KMS-11 (cell line): Measurements from ENCODE around the gene TGFBI.

Experiments used
- H2AFZ ChIP-seq: fragments of 200-600 bp; sonication (generic); 2 replicates; pipeline ENCODE4 v1.6.1; 2016; ENCODE audit warnings: antibody characterized with exemption, mixed run types, low read depth
- H3K27ac ChIP-seq: fragments of 200-600 bp; sonication (generic); 2 replicates; pipeline ENCODE4 v1.6.1; 2016; ENCODE audit warnings: mild to moderate bottlenecking, mixed run types
- H3K27me3 ChIP-seq: fragments of 200-600 bp; sonication (generic); 2 replicates; pipeline ENCODE4 v1.6.1; 2017; ENCODE audit warnings: mild to moderate bottlenecking, low read depth, mixed run types, moderate library complexity; ENCODE audit not compliant: insufficient read depth
- H3K36me3 ChIP-seq: fragments of 200-600 bp; sonication (generic); 2 replicates; pipeline ENCODE4 v1.6.1; 2017; ENCODE audit warnings: mild to moderate bottlenecking, mixed run types; ENCODE audit not compliant: insufficient read depth
- H3K4me1 ChIP-seq: fragments of 200-600 bp; sonication (generic); 2 replicates; pipeline ENCODE4 v1.6.1; 2016; ENCODE audit warnings: mild to moderate bottlenecking, low read depth, mixed run types; ENCODE audit not compliant: poor library complexity, severe bottlenecking
- H3K4me2 ChIP-seq: fragments of 200-600 bp; sonication (generic); 2 replicates; pipeline ENCODE4 v1.7.0; 2016; ENCODE audit warnings: mild to moderate bottlenecking, mixed run types
- H3K4me3 ChIP-seq: fragments of 200-600 bp; sonication (generic); IDR thresholded peaks from 2 replicates; pipeline ENCODE4 v1.6.1; 2017; ENCODE audit warnings: low read depth, low read length, mixed read lengths; ENCODE audit not compliant: insufficient read depth
- H3K79me2 ChIP-seq: fragments of 200-600 bp; sonication (generic); 2 replicates; pipeline ENCODE4 v1.6.1; 2016; ENCODE audit warnings: low read depth, mixed run types; ENCODE audit not compliant: insufficient read depth
- H3K9ac ChIP-seq: fragments of 200-600 bp; sonication (generic); 2 replicates; pipeline ENCODE4 v1.6.1; 2016; ENCODE audit warnings: mild to moderate bottlenecking, mixed run types
- H4K20me1 ChIP-seq: fragments of 200-600 bp; sonication (generic); 2 replicates; pipeline ENCODE4 v1.6.1; 2016; ENCODE audit warnings: mild to moderate bottlenecking, mixed run types; ENCODE audit not compliant: insufficient read depth
- TF ChIP-seq, protein P1 (sequence below): fragments of 200-600 bp; sonication (generic); conservative IDR thresholded peaks from 2 replicates; pipeline ENCODE4 v1.6.1; 2017; ENCODE audit warnings: low read depth, mild to moderate bottlenecking, antibody characterized with exemption, low read length, moderate library complexity, mixed read lengths

The TGFBI gene

DNA sequence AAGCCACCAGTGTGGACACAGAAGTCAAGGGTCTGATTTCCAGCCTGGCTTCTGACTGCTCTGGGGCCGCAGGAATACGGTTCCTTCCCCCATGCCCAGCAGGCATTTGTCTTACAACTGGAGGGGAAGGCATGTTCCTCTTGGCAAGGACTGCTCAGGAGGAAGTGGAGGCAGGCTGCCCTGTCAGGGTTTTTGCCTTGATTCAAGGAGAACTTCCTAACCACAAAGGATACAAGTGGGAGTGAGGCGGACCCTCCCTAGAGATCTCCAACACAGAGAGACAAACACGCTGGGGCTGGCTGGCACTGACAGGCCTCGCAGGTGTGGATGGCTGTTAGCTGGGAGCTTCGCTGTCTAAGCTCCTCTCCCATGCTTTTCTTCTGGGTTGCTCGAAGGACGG lies 19.1 kb downstream of the TGFBI start:
- Histone ChIP-seq H3K9ac (no peak overlapping the region), H3K4me1 (no peaks in the 10 kb centered on the region), H3K4me2 (no peak overlapping the region), H3K27me3 (no peaks in the 10 kb centered on the region), H2AFZ (no peak overlapping the region), H4K20me1 (no peaks in the 10 kb centered on the region), H3K4me3 (no peak overlapping the region), H3K36me3 (no peaks in the 10 kb centered on the region), H3K27ac (no peak overlapping the region), H3K79me2 (no peaks in the 10 kb centered on the region)
- TF ChIP-seq, protein P1, sequence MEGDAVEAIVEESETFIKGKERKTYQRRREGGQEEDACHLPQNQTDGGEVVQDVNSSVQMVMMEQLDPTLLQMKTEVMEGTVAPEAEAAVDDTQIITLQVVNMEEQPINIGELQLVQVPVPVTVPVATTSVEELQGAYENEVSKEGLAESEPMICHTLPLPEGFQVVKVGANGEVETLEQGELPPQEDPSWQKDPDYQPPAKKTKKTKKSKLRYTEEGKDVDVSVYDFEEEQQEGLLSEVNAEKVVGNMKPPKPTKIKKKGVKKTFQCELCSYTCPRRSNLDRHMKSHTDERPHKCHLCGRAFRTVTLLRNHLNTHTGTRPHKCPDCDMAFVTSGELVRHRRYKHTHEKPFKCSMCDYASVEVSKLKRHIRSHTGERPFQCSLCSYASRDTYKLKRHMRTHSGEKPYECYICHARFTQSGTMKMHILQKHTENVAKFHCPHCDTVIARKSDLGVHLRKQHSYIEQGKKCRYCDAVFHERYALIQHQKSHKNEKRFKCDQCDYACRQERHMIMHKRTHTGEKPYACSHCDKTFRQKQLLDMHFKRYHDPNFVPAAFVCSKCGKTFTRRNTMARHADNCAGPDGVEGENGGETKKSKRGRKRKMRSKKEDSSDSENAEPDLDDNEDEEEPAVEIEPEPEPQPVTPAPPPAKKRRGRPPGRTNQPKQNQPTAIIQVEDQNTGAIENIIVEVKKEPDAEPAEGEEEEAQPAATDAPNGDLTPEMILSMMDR: no peak

DNA sequence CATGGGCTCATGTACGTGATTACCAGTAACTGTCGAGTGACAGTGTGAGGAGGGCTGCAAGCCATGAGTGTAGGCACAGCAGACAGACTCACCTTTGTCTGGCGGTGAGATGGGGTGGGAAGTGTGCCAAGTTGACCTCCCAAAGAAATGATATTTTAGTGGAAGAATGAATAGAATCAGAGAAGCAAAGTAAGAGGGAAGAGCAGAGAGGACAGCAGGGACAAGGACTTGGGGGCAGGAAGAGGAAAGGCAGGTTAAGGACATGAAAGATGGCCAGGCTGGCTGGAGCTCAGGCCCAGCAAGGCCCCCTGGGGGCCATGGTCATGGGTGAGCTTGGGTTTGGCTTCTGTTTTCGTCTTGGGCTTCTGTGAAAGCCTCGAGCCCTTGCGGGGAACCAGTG lies 20.2 kb downstream of the TGFBI start:
- no peaks in the 10 kb centered on the region for H3K4me1 ChIP-seq
- H3K27ac ChIP-seq: no peak overlapping the region
- no peaks in the 10 kb centered on the region for H3K27me3 ChIP-seq

DNA sequence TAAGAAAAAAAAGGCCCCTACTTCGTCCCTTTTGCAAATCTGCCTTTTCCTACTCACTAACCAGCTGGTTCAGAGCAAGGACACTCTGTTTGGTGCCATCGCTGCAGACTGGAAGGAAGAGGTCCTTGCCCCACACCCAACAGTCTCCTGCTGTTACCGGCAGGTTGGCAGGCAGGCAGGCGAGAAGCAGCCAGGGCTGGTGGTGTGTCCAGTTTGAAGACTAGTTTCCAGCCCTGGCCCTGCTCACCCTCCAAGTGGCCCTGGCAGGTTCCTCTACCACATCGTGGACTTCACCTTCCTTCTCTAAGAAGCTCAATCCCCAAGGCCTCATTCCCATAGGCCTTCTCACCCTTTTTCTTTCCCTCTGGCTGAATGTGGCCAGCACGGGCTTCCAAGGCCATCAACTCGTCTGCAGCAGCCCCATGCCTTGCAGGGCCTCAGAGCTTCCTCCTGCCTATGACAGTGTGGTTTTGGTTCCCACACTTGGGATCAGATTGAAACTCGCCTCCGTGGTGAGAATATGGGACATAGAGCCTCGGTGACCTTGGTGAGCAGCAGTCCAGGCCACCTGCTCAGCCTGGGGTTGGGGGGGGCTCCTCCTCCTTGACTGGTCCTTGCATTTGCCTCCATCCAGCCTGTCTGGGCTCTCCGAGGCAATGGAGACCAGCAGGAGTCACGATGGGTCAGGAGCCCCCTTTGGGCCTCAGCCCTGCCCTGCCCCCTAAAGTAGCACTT lies 22.9 kb downstream of the TGFBI start:
- Histone ChIP-seq H3K9ac (no peak overlapping the region), H4K20me1 (no peaks in the 10 kb centered on the region), H3K27ac (no peak overlapping the region), H3K4me2 (no peak overlapping the region), H3K27me3 (no peaks in the 10 kb centered on the region), H3K79me2 (no peaks in the 10 kb centered on the region), H2AFZ (no peak overlapping the region), H3K4me3 (no peak overlapping the region), H3K4me1 (no peaks in the 10 kb centered on the region), H3K36me3 (no peaks in the 10 kb centered on the region)
- TF ChIP-seq, protein P1: no peak

More for the DNA sequence above, 20.2 kb downstream of the TGFBI start:
- H3K79me2 ChIP-seq: no peaks in the 10 kb centered on the region
- no peak overlapping the region for H3K4me3 ChIP-seq
- H2AFZ ChIP-seq: no peak overlapping the region
- no peak overlapping the region for H3K9ac ChIP-seq
- H3K36me3 ChIP-seq: no peaks in the 10 kb centered on the region
- no peak overlapping the region for H3K4me2 ChIP-seq
- TF ChIP-seq, protein P1: no peak
- no peaks in the 10 kb centered on the region for H4K20me1 ChIP-seq

DNA sequence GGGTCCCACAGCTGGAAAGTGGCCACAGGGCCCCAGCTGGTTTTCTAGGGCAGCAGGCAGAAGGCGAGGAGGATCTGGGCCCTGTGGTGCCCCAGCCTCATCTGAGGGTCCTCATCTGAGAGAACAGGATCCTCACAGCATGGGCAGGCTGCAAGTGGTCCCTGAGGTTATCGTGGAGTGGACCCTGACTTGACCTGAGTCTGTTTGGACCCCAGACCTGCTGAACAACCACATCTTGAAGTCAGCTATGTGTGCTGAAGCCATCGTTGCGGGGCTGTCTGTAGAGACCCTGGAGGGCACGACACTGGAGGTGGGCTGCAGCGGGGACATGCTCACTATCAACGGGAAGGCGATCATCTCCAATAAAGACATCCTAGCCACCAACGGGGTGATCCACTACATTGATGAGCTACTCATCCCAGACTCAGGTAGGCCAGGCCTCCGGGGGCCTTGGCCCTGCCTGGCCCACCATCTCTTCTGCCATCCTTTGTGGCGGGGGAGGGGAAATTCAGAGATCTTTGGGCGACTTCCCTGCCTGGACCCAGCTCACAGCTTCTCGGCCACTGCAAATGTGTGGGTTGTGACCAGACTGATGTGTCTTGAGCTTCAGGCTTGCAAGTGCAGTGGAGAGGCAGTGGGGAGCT lies 24.0 kb downstream of the TGFBI start:
- Histone ChIP-seq H3K79me2 (no peaks in the 10 kb centered on the region), H3K27me3 (no peaks in the 10 kb centered on the region), H3K9ac (no peak overlapping the region), H3K4me3 (no peak overlapping the region), H3K4me2 (no peak overlapping the region), H4K20me1 (no peaks in the 10 kb centered on the region), H2AFZ (no peak overlapping the region), H3K4me1 (no peaks in the 10 kb centered on the region), H3K36me3 (no peaks in the 10 kb centered on the region), H3K27ac (no peak overlapping the region)
- TF ChIP-seq, protein P1: no peak
